Stimulated activated CD8-positive, alpha-beta memory T cell treated with anti-CD3 and anti-CD28 coated beads, Interleukin-2, amount 100 ng/mL, for 1 hour (primary cell): ENCODE data around the gene RBM23.
"Not testable (repeated sequence)": the region's sequence is repeated elsewhere in the genome, so short reads cannot be mapped to it uniquely, and the experiment has no call there.

Source experiments
- DNase-seq, 2 donors: peaks; one replicate each; pipeline ENCODE4 v3.0.0-alpha.2; 2020; ENCODE audit warnings: low read depth in 2 of 2

The RBM23 gene

GRCh38 chr14:22918804-22919600 is at the start of gene RBM23:
RBM23 (minus strand) TSS chr14:22919149.
- peak; percentile 98 to 100 for DNase-seq

DNA sequence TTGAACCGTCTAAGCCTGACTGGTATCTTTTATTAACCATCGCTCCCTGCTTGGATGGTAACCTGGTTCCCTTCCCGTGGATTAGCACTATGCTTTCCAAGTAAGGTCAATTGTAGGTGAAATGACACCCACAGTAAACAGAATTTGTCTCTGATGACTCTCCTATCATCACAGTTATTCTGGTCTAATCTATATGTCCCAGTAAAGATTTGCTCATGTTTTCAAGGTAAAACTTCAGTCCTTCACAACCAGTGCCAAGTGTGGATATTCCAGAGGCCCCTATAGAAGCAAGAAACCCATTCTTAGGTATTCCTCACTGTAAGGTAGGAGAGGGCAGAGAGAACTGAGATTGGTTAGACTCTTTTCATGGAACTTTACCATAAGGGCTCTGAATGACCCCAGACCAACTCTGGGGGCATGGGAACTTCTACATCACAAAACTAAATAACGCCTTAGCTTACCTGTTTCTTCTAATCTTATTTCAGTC is 47.9 kb upstream of the RBM23 start:
- DNase-seq: no peak

GRCh38 chr14:22965916-22966782 is 47.2 kb upstream of the RBM23 start:
- DNase-seq: not testable (repeated sequence)

GRCh38 chr14:22962061-22962676 is 43.2 kb upstream of the RBM23 start:
- no peak for DNase-seq

- no peak for DNase-seq
Observed at GRCh38 chr14:22955702-22956569, 37.0 kb upstream of the RBM23 start.

DNA sequence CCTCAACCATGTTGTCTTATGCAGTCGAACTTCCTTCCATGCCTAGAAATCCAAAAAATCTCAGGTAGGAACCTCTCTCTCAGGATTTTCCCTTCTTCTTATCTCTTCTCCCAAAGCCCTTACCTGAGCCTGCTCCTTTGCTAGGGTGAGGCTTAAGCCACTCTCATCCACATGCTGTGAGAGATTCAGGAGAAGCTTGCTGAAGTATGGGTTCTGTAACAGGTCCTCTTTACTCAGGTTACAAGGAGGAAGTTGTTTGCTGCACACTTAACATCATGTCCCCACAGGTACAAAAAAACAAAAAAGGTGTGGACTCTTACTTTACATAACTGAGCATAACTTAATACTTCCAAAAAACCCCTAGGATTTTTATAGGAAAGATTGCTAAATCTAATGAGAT is 33.5 kb upstream of the RBM23 start:
- no peak for DNase-seq

DNA sequence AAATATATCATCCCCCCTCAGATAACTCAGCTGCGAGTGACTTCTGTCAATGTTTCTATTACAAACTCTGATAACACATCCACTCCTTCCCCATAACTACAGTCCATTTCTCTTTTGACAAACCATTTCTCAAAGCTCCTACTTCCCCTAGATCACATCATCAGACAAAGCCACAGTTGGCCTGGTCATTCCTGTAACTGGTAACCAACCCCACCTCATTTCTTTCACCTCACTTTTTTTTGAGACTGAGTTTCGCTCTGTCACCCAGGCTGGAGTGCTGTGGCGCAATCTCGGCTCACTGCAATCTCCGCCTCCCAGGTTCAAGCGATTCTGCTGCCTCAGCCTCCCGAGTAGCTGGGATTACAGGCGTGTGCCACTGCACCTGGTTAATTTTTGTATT is 32.8 kb upstream of the RBM23 start:
- DNase-seq: not testable (repeated sequence)

DNA sequence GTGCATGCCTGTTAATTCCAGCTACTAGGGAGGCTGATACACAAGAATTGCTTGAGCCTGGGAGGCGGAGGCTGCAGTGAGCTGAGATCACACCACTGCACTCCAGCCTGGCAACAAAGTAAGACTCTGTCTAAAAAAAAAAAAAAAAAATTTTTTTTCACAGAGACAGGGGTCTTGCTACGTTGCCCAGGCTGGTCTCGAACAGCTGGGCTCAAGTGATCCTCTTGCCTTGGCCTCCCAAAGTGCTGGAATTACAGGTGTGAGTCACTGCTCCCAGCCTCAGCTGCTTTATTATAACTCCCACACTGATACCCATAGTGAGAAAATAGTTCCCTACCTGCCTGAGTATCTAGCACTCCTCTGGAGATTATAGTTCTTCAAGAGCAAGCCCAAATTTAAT is 26.7 kb upstream of the RBM23 start:
- DNase-seq: no peak

- DNase-seq: no peak
Observed at GRCh38 chr14:22939684-22940083, 20.7 kb upstream of the RBM23 start.

DNA sequence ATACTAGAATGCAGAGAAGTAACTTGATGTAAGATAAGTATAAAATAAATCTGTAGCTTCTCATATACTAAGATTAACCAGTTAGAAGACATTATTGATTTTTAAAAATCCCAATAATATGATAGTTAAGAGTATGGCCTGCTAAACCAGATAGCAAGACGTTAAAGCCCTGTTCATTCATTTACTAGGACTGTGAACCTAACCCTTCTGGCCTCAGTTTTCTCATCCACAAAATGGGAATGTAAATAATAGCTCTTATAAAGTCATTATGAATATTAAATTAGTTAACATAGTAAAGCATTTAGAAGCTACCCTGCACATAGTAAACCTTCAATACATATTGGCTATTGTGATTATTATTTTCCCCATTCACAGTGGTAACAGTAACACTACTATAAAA is 16.2 kb upstream of the RBM23 start:
- no peak for DNase-seq

GRCh38 chr14:22932146-22932545 is 13.2 kb upstream of the RBM23 start:
- no peak for DNase-seq

GRCh38 chr14:22929961-22930364 is 11.0 kb upstream of the RBM23 start:
- no peak for DNase-seq

DNA sequence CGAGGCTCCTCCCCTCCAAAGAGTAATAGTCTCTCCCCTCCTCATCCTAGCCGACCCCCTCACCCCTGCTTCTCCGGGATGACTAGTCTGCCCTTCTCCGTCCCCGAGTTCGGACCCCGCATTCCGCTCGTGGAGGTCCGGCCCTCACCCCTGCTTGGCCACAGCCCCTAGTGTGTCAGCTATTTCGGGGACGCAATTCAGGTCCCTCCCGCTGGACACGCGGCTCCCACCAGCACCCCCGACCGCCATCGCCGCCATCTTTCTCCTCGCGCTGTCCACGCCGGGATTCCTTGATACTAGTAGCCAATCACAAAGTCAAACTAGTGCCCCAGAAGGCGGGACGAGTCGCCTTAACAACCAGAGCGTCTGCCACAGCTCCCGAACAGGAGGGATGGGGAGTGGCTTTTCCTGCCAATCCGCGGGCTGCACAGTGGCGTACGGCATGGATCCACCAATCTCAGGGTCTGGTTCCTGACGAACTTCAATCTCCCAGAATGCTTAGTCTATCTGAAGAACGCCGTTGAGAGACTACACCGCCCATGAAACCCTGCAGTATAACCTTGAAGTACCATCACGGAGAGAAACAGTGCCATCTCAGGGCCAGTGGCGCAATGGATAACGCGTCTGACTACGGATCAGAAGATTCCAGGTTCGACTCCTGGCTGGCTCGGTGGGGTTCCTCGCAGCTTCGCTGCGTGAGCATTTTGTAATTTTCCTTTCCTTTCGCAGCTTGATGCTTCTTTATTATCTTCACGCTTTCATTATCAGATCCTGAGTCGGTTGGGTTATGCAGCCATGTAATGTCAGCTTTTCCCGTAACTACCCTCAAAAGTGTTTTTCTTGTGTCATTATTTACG is 10.4 kb upstream of the RBM23 start, which contains the start of gene PRMT5:
Gene PRMT5, minus strand, starts transcription at position 273 of the 857 bp plus-strand sequence. Its CDS starts 15 bp downstream, at position 258.
- peak; percentile 89 to 92 for DNase-seq

DNA sequence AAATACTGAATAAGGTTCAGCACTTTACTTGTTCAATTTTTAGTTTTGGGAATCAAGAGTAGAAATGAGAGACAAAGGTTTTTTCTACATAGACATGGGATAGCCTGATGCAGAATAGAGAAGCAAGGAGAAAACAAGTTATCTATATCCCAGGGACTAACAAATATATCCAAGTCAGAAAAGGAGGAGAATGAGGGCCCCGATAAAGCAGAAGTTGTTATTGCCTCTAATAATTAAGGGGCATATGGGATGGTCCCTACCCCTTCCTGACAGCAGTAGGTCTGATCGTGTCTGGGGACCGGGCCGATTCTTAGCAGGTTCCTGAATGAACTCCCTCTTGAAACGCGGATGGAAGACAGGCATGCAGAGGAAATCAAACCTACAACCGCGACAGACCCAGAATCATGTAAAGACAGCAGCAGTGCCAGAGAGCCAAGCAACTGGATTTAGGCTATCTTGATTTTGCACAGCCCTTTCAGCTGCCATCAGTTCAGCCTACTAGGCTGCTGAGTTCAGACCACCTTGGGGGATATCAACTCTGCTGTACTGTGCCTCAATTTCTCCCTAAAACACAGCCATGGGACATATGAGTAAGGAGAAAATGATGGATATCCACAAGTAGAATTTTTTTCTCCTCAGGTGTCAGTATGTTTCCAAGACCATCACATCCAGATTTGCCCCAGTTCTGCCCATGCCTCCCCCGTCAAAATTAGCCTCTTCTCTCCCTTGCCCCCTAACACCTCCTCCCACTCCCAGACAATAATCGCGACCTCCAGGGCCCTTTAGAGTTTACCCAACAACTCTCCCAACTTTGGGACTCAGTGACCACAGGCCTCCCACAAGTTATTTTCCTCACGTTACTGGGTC is 9.5 kb upstream of the RBM23 start:
- DNase-seq: no peak

DNA sequence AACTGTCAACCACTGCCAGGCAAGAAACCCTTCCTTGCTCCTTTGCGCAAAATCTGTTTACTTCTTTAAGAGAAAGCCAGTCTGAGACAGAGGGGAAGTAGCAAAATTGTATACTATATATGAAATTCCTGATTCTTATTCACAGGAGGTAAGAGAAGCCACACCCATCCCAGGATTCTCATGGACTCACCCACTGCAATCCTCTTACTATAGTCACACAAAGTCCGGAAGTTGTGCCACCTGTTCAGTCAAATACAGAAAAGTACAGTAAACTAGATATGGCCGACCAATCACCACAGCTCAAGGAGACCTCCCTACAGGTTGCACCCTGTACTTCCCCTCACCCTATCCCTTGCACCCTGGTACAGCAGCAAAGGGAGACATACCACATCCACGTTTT is 7.4 kb upstream of the RBM23 start:
- no peak for DNase-seq

DNA sequence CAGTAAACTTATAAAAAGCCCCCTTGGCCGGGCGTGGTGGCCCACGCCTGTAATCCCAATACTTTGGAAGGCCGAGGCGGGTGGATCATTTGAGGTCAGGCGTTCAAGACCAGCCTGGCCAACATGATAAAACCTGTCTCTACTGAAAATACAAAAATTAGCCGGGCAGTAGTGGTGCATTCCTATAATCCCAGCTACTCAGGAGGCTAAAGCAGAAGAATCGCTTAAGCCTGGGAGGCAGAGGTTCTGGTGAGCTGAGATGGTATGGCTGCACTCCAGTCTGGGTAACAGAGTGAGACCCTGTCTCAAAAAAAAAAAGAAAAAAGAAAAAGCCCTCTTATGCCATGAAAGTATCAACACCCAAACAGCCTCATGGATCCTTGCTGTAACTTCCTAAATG is 6.6 kb upstream of the RBM23 start:
- no peak for DNase-seq

DNA sequence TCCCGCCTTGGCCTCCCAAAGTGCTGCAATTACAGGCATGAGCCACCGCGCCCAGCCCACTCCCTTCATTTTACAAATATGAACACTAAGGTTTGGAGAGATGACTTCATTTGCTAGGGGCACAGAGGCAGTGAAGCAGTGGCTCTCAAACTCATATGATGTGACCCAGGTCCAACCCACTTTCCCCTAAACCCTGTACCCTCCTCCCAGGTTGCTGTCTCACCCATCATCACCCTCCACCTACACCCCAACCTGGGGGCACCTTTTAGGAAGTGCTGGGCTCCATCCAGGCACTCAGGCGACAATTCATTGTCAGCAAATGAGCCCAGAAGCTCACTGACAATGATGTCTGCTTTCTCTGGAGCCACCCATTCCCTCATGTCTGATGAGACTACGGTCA is 4.8 kb upstream of the RBM23 start:
- no peak for DNase-seq

DNA sequence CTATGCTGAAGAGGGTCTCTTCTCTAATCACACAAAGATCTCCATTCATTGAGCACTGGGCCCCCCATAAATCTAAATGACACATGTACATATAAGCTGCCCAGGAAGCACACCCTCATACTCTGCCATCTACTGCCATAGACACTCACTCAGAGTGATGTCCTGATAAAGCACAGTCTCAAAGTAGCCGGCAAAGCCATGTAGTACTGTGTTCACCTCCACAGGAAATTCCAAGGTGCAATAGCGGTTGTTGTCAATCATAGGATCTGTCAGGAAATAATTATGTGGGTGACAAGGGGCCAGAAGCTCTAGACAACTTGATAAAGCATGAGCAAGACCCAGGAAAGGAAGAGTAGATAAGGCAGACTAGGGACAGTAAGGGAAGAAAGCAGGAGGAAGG is 3.3 kb upstream of the RBM23 start:
- DNase-seq: no peak

- DNase-seq: no peak
Observed at GRCh38 chr14:22920697-22921096, 1.7 kb upstream of the RBM23 start.
